ENCODE measurements around the gene APOL2.

Gene APOL2

DNA sequence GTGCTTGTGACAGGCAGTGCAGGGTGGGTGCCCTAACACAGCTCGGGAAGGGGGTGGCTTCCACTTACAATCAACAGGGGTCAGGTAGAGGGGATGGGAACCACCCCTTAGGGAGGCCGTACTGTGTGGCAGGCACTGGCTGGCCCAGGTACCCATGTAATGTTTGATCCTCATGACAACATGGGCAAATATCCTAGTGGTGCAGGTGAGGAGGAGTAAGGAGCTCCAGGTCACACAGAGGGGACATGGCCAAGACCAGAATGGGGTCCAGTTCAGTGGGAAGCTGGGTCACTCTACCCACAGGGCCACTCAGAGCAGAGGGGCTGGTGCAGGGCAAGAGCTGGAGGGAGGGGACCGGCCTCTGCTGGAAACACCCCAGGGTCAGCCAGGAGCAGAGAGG is 40.8 kb downstream of the APOL2 start:
- WGBS = 98% methylated on average over 2 of the region's 3 CpGs
- Histone ChIP-seq H3K27ac (ENCODE audit: low read length, poor library complexity, severe bottlenecking) (no peak overlapping the region), H3K27me3 (ENCODE audit: control insufficient read depth in 1 of 2, insufficient read depth in 1 of 2, low read length in 2 of 2) (no peaks in the 10 kb centered on the region), H3K9me3 (ENCODE audit: control insufficient read depth, low read length) (no peaks in the 10 kb centered on the region), H2AFZ (ENCODE audit: low read depth, low read length) (no peak overlapping the region), H3K9ac (ENCODE audit: low read length) (no peak overlapping the region), H3K14ac (ENCODE audit: low read length in 2 of 2) (no peak overlapping the region), H3K36me3 (ENCODE audit: control insufficient read depth in 1 of 2, insufficient read depth in 2 of 2, low read depth in 1 of 2, low read length in 2 of 2) (no peaks in the 10 kb centered on the region), H3K23ac (ENCODE audit: low read length in 2 of 2) (no peak overlapping the region), H4K91ac (ENCODE audit: low read length) (peak overlapping the region; percentile 40), H2BK15ac (ENCODE audit: low read depth, poor library complexity, severe bottlenecking) (peak overlapping the region; percentile 39), H2BK12ac (ENCODE audit: low read length in 2 of 2) (no peak overlapping the region), H3K18ac (ENCODE audit: low read depth in 1 of 2, low read length in 2 of 2) (no peak overlapping the region), H3K4ac (ENCODE audit: low read depth in 1 of 2, low read length in 2 of 2) (no peak overlapping the region), H2AK5ac (ENCODE audit: low read length, severe bottlenecking) (no peak overlapping the region), H4K8ac (ENCODE audit: low read length) (no peak overlapping the region), H3K4me1 (ENCODE audit: control insufficient read depth, insufficient read depth, low read depth, low read length) (peaks cover 10% of the 10 kb centered on the region), H3K4me2 (ENCODE audit: low read length, poor library complexity, severe bottlenecking) (no peak overlapping the region), H3K79me1 (replicated peaks; ENCODE audit: low read length, poor library complexity, severe bottlenecking) (no peaks in the 10 kb centered on the region), H2BK120ac (ENCODE audit: low read depth, low read length) (no peak overlapping the region), H2BK5ac (ENCODE audit: low read depth, low read length, poor library complexity, severe bottlenecking) (no peak overlapping the region), H3K4me3 (ENCODE audit: insufficient read depth in 1 of 2, low read depth in 1 of 2, low read length in 2 of 2) (no peak overlapping the region)
- no peak for DNase-seq

DNA sequence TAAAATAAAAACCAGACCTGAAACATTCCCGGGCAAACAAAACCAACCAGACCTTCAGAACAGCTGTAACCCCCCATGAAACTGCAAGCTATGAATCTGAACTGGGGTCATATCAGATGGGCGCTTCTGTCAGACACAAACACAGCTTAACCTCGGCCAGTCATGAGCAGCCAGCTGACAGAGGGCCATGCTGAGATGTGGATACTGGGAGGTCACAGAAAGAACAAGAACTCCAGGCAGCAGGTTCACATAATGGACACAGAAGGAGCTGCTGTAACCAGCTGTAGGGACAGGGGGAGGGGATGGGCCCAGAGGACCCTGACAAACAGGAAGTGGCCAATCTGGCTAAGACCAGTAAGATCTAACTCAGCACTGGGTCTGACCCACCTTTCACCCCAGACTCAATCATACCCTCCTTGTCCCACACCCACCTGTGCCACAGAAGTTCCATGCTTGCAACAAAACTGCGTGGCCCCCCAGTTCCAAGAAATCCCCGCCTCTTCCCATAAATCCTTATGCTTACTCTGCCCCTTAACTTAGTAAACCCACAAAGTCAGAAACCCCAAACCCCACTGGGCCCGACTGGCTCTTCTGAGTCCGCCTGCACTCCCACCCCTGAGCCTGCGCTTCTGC is 41.7 kb downstream of the APOL2 start:
- H3K18ac ChIP-seq (ENCODE audit: low read depth in 1 of 2, low read length in 2 of 2) = no peak overlapping the region
- H2BK120ac ChIP-seq (ENCODE audit: low read depth, low read length) = peak overlapping the region; percentile 15
- no peaks in the 10 kb centered on the region for H3K9me3 ChIP-seq (ENCODE audit: control insufficient read depth, low read length)
- H3K79me1 ChIP-seq (replicated peaks; ENCODE audit: low read length, poor library complexity, severe bottlenecking) = no peaks in the 10 kb centered on the region
- no peak overlapping the region for H2AK5ac ChIP-seq (ENCODE audit: low read length, severe bottlenecking)
- no peaks in the 10 kb centered on the region for H3K36me3 ChIP-seq (ENCODE audit: control insufficient read depth in 1 of 2, insufficient read depth in 2 of 2, low read depth in 1 of 2, low read length in 2 of 2)
- H4K8ac ChIP-seq (ENCODE audit: low read length) = peak overlapping the region; percentile 2
- 80% methylated on average over 8 of the region's 8 CpGs for WGBS
- peak overlapping the region; percentile 57 for H3K9ac ChIP-seq (ENCODE audit: low read length)
- no peaks in the 10 kb centered on the region for H3K27me3 ChIP-seq (ENCODE audit: control insufficient read depth in 1 of 2, insufficient read depth in 1 of 2, low read length in 2 of 2)
- peak; percentile 12 for DNase-seq
- peak overlapping the region; percentile 18 for H4K91ac ChIP-seq (ENCODE audit: low read length)
- no peak overlapping the region for H3K23ac ChIP-seq (ENCODE audit: low read length in 2 of 2)
- H3K4me2 ChIP-seq (ENCODE audit: low read length, poor library complexity, severe bottlenecking) = no peak overlapping the region
- H3K14ac ChIP-seq (ENCODE audit: low read length in 2 of 2) = no peak overlapping the region
- H2BK5ac ChIP-seq (ENCODE audit: low read depth, low read length, poor library complexity, severe bottlenecking) = no peak overlapping the region
- no peak overlapping the region for H3K4ac ChIP-seq (ENCODE audit: low read depth in 1 of 2, low read length in 2 of 2)
- no peak overlapping the region for H3K27ac ChIP-seq (ENCODE audit: low read length, poor library complexity, severe bottlenecking)
- H2AFZ ChIP-seq (ENCODE audit: low read depth, low read length) = no peak overlapping the region
- no peak overlapping the region for H3K4me3 ChIP-seq (ENCODE audit: insufficient read depth in 1 of 2, low read depth in 1 of 2, low read length in 2 of 2)
- no peak overlapping the region for H2BK15ac ChIP-seq (ENCODE audit: low read depth, poor library complexity, severe bottlenecking)
- no peak overlapping the region for H2BK12ac ChIP-seq (ENCODE audit: low read length in 2 of 2)
- peaks cover 11% of the 10 kb centered on the region for H3K4me1 ChIP-seq (ENCODE audit: control insufficient read depth, insufficient read depth, low read depth, low read length)

DNA sequence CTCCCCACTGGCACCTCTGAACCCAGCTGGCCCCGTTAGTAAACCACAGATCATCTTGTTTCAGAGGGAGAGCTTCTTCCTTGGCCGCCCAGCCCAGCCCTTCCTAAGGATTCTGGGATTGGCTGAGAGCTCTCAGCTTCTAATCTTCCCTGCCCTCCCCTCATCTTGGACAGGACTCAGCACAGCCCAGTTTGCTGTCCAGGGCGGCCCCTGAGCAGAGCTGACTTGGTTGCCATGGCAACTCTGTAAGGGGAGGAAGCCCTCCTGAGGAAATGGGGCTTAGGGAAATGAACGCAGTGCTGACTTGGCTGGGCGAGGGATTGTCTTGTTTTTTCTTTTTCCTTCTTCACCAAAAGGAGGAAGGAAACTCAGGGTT is 42.3 kb downstream of the APOL2 start:
- DNase-seq = peak; percentile 77
- Histone ChIP-seq H3K9me3 (ENCODE audit: control insufficient read depth, low read length) (no peaks in the 10 kb centered on the region), H3K18ac (ENCODE audit: low read depth in 1 of 2, low read length in 2 of 2) (no peak overlapping the region), H3K27me3 (ENCODE audit: control insufficient read depth in 1 of 2, insufficient read depth in 1 of 2, low read length in 2 of 2) (no peaks in the 10 kb centered on the region), H3K27ac (ENCODE audit: low read length, poor library complexity, severe bottlenecking) (no peak overlapping the region), H2AFZ (ENCODE audit: low read depth, low read length) (no peak overlapping the region), H3K4ac (ENCODE audit: low read depth in 1 of 2, low read length in 2 of 2) (no peak overlapping the region), H3K36me3 (ENCODE audit: control insufficient read depth in 1 of 2, insufficient read depth in 2 of 2, low read depth in 1 of 2, low read length in 2 of 2) (no peaks in the 10 kb centered on the region), H3K14ac (ENCODE audit: low read length in 2 of 2) (no peak overlapping the region), H3K4me1 (ENCODE audit: control insufficient read depth, insufficient read depth, low read depth, low read length) (peaks cover 13% of the 10 kb centered on the region), H2BK5ac (ENCODE audit: low read depth, low read length, poor library complexity, severe bottlenecking) (no peak overlapping the region), H4K8ac (ENCODE audit: low read length) (peak overlapping the region; percentile 74), H3K79me1 (replicated peaks; ENCODE audit: low read length, poor library complexity, severe bottlenecking) (no peaks in the 10 kb centered on the region), H2AK5ac (ENCODE audit: low read length, severe bottlenecking) (no peak overlapping the region), H3K9ac (ENCODE audit: low read length) (peak overlapping the region; percentile 57), H2BK12ac (ENCODE audit: low read length in 2 of 2) (peak overlapping the region in 1 of 2 experiments; percentile 38), H4K91ac (ENCODE audit: low read length) (no peak overlapping the region), H3K23ac (ENCODE audit: low read length in 2 of 2) (no peak overlapping the region), H3K4me3 (ENCODE audit: insufficient read depth in 1 of 2, low read depth in 1 of 2, low read length in 2 of 2) (no peak overlapping the region), H2BK120ac (ENCODE audit: low read depth, low read length) (no peak overlapping the region), H2BK15ac (ENCODE audit: low read depth, poor library complexity, severe bottlenecking) (peak overlapping the region; percentile 75), H3K4me2 (ENCODE audit: low read length, poor library complexity, severe bottlenecking) (no peak overlapping the region)
- WGBS = 8% methylated on average over 4 of the region's 5 CpGs

DNA sequence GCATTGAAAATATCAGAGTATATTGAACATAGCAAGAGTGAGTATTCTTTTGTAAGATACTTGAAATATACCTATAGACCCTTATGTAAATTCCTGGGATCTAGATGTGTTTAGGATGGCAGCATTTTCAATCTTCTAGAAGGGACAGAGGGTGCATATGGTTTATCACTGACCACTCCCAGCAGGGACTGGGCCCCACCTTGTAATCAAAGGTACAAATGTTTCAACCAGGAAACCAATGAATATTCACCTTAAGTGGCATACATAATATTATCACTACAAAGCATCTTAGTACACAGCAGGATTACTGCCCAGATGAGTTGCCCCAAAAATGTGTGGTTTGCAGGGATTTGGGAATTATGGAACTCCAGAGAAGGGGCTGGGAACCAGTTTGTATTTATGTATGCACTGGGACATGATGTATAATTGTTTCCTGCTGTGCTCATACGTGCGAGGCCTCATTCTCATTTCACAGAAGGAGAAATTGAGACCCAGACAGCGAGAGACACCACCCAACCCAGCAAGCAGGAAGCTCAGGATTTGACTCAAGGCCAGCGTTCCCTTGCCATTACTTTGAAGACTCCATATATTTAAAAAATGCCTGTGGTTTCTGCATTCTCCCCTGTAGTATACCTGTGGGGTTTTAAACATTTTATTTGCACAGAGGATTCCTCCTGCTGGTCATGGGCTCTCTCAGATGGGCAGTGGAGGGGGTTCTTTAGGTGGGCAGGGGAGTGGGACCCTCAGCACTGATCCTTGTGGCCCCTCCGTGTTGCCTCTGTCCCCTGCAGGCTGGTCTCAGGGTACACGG is 42.9 kb downstream of the APOL2 start:
- peak overlapping the region; percentile 75 for H2BK15ac ChIP-seq (ENCODE audit: low read depth, poor library complexity, severe bottlenecking)

More for the DNA sequence above, 42.9 kb downstream of the APOL2 start:
- peaks cover 13% of the 10 kb centered on the region for H3K4me1 ChIP-seq (ENCODE audit: control insufficient read depth, insufficient read depth, low read depth, low read length)
- H4K8ac ChIP-seq (ENCODE audit: low read length) = peak overlapping the region; percentile 74
- H3K18ac ChIP-seq (ENCODE audit: low read depth in 1 of 2, low read length in 2 of 2) = no peak overlapping the region
- H2BK12ac ChIP-seq (ENCODE audit: low read length in 2 of 2) = peak overlapping the region in 1 of 2 experiments; percentile 38
- no peak overlapping the region for H2AFZ ChIP-seq (ENCODE audit: low read depth, low read length)
- H3K14ac ChIP-seq (ENCODE audit: low read length in 2 of 2) = no peak overlapping the region
- no peak overlapping the region for H3K4me2 ChIP-seq (ENCODE audit: low read length, poor library complexity, severe bottlenecking)
- H2AK5ac ChIP-seq (ENCODE audit: low read length, severe bottlenecking) = no peak overlapping the region
- H4K91ac ChIP-seq (ENCODE audit: low read length) = no peak overlapping the region
- H3K79me1 ChIP-seq (replicated peaks; ENCODE audit: low read length, poor library complexity, severe bottlenecking) = no peaks in the 10 kb centered on the region
- no peak overlapping the region for H3K27ac ChIP-seq (ENCODE audit: low read length, poor library complexity, severe bottlenecking)
- no peak overlapping the region for H3K23ac ChIP-seq (ENCODE audit: low read length in 2 of 2)
- H3K4ac ChIP-seq (ENCODE audit: low read depth in 1 of 2, low read length in 2 of 2) = no peak overlapping the region
- H3K9ac ChIP-seq (ENCODE audit: low read length) = peak overlapping the region; percentile 57
- H3K4me3 ChIP-seq (ENCODE audit: insufficient read depth in 1 of 2, low read depth in 1 of 2, low read length in 2 of 2) = no peak overlapping the region
- no peaks in the 10 kb centered on the region for H3K36me3 ChIP-seq (ENCODE audit: control insufficient read depth in 1 of 2, insufficient read depth in 2 of 2, low read depth in 1 of 2, low read length in 2 of 2)
- no peaks in the 10 kb centered on the region for H3K9me3 ChIP-seq (ENCODE audit: control insufficient read depth, low read length)
- DNase-seq = no peak
- no peak overlapping the region for H2BK120ac ChIP-seq (ENCODE audit: low read depth, low read length)
- WGBS = 55% methylated on average over 5 of the region's 6 CpGs
- no peak overlapping the region for H2BK5ac ChIP-seq (ENCODE audit: low read depth, low read length, poor library complexity, severe bottlenecking)
- H3K27me3 ChIP-seq (ENCODE audit: control insufficient read depth in 1 of 2, insufficient read depth in 1 of 2, low read length in 2 of 2) = no peaks in the 10 kb centered on the region

All from mesenchymal stem cell (in vitro differentiated cells and primary cell).